Skin of body (tissue), 2 donors: ENCODE measurements around the gene VARS2. TPM values are rescaled to one million over a fixed set of nuclear protein-coding genes. Genes with fewer than 3 reads are reported as not detected.
A peak's percentile ranks its signal among the peaks of the same experiment; 100 is the strongest.
"Not testable (repeated sequence)": the region's sequence is repeated elsewhere in the genome, so short reads cannot be mapped to it uniquely, and the experiment has no call there.

Source experiments
- DNase-seq: peaks from one replicate; lab custom pipeline; 2025; lab: John Stamatoyannopoulos, UW
- total RNA-seq: library from RNA; depleted of rRNA; stranded (reverse); fragments of >200 nt; gene quantifications from one replicate; pipeline ENCODE4 v1.2.3, GENCODE V29; 2014

Gene VARS2
- total RNA-seq, 1 donor from 2014 or later = 11.8 TPM

- DNase-seq = no peak
Measured at GRCh38 chr6:30898750-30899360, 15.2 kb upstream of the VARS2 start.

- no peak for DNase-seq
Measured at GRCh38 chr6:30900863-30901417, 13.1 kb upstream of the VARS2 start.

DNA sequence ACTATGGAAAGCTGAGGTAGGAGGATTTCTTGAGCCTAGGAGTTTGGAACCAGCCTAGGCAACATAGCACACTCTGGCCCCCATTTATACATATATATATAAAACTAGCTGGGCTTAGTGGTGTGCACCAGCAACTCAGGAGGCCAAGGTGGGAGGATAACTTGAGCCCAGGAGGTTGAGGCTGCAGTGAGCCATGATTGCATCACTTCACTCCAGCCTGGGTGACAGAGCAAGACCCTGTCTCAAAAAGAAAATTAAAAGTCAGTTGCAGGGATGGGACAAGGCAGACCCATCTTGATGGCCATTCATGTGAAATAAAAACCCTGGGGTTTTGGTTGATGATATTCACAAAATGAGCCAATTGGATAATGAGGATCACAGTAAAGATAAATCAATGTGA lies 12.6 kb upstream of the VARS2 start:
- no peak for DNase-seq

DNA sequence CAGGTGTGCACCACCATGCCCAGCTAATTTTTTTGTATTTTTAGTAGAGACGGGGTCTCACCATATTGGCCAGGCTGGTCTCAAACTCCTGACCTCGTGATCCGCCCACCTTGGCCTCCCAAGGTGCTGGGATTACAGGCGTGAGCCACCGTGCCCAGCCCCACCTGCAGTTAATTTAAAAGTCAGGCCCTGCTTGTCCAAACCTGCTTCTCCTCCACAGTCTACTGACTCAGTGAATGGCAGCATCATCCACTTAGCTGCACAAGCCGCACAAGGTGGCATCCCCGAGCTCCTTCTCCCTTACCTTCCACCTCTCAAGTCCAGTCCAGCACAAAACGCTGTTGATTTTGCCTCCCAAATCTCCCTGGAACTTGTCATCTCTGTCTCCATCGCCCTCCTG lies 11.8 kb upstream of the VARS2 start:
- DNase-seq = not testable (repeated sequence)

DNA sequence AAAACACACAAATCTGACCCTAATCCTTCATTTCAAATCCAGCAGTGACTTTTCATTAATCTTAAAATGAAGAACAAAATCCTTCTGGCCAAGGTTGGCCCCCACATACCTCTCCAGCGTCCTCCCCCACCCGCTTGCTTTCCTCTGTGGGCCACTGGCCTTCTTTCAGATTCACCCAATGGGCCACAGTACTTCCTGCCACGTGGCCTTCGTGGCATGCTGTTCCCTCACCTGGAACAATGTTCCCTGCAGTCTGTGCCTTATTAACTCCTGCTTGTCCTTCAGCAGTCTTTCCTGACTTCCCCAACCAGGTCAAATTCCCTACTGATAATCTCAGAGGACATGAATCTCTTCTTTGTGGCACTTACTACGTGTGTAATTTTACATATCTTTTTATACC lies 11.3 kb upstream of the VARS2 start:
- no peak for DNase-seq

- DNase-seq = no peak
Measured at GRCh38 chr6:30903236-30903635, 10.8 kb upstream of the VARS2 start.

- DNase-seq = not testable (repeated sequence)
Measured at GRCh38 chr6:30907290-30907757, 6.7 kb upstream of the VARS2 start.

GRCh38 chr6:30907758-30908591 lies 6.1 kb upstream of the VARS2 start, which contains the start of gene GTF2H4:
Gene GTF2H4 (plus strand): TSS chr6:30908207.
- DNase-seq = peak; percentile 99

DNA sequence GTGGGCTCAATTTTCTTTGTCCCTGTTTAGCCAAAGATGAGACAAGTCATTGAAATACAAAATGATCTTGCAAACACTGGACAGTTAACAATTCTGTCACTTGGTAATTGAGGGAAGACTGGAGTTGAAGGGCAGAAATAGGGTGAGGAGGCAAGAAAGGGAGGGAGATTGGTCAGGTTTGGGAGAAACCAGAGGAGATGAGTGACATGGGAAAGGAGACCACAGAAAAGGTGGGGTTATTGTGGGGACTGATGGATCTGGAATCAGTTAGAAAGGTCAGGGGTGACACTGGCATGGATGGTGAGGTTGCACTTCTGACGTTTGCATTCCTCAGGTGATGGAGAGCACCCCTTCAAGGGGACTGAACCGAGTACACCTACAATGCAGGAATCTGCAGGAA lies 5.3 kb upstream of the VARS2 start:
- no peak for DNase-seq

GRCh38 chr6:30910473-30910872 lies 3.6 kb upstream of the VARS2 start:
- not testable (repeated sequence) for DNase-seq

- DNase-seq = no peak
Measured at GRCh38 chr6:30912746-30913520, 1.1 kb upstream of the VARS2 start.

- DNase-seq = no peak
Measured at GRCh38 chr6:30913721-30914075, 340 bp upstream of the VARS2 start.

DNA sequence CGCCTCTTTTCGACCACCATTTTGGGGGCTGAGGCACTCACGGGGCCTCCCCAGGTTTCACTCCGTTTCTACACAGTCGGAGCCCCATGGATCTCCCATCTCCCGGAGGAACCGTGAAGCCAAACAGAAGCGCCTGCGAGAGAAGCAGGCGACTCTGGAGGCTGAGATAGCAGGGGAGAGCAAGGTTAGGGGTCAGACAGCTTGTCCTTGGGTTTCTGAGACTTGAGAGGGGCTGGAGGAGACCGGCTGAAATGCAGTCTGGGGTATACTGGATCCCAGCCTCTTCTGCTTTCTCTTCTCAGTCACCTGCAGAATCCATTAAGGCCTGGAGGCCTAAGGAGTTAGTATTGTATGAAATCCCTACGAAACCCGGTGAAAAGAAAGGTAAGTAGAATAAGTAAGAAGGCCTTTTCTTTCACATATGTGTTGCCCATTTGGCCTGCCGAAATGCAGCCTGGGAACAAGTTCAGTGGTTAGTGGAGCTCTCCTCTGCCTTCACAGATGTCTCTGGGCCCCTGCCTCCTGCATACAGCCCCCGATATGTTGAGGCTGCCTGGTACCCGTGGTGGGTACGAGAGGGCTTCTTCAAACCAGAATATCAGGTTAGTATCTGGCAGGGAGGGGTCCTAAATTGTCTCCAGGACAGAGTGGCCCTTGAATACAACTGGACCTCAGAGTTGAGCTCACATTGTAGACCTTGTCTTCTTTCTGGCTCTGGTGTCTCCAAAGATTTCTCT lies 984 bp downstream of the VARS2 start:
- no peak for DNase-seq

- DNase-seq = peak; percentile 35
Measured at GRCh38 chr6:30915591-30915946, 1.5 kb downstream of the VARS2 start.

- no peak for DNase-seq
Measured at GRCh38 chr6:30917041-30917440, 3.0 kb downstream of the VARS2 start.

DNA sequence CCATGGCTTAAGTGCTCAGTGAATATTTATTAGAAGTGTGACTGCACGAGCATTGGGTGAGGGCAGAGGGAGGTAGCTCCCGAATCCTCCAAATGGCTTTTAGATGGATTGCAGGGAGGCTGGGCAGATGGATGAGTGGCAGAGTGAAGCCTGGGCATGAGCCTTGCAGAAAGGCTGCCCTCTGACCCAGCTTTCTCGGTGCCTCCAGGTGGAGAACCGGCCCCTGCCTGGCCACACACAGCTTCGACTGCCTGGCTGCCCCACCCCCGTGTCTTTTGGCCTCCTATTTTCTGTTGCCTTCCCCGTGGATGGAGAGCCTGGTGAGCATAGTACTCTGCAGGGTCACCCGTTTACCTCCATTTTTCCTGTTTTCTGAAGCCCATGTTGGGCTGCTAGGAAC lies 3.4 kb downstream of the VARS2 start:
- DNase-seq = no peak

DNA sequence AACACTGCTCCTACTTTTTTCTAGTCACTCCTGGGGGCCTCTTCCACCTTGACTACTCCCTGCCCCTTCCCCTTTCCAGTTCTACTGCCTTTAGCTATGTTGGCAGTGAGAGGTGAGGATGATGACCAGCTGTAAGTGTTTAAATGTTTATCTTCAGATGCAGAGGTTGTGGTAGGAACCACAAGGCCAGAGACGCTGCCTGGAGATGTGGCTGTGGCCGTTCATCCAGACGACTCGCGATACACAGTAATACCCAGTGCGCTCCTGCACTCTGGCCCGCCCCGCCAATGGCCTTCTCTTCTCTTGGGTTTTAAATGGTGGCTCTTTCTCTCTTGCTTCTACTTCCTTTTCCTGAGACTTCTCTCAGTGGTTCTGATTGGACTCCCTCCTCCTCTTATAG lies 4.6 kb downstream of the VARS2 start:
- DNase-seq = no peak

GRCh38 chr6:30922447-30922852 lies 8.4 kb downstream of the VARS2 start:
- no peak for DNase-seq

DNA sequence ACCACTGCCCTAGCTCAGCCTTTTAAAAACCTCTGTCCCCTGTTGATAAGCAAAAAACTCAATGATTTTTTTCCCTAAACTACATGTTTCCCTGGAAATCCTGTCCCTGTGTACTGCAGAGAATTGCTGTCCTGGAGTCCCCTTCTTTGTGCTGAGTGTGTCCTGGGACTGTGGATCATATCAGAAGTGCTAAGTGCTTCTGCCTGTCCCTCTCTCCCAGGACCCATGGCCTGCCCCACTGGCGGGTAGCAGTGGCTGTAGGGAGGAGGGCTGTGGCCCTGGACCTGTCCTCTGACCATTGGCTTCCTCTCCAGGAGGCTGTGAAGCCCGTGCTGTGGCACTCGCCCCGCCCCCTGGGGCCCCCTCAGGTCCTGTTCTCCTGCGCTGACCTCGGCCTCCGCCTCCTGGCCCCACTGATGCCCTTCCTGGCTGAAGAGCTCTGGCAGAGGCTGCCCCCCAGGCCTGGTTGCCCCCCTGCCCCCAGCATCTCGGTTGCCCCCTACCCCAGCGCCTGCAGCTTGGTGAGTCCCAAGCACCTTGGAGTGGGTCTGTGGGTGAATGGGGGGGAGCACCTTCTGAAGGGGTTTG lies 10.1 kb downstream of the VARS2 start:
- not testable (repeated sequence) for DNase-seq

- DNase-seq = no peak
Measured at GRCh38 chr6:30926644-30927043, 12.6 kb downstream of the VARS2 start.

- DNase-seq = not testable (repeated sequence)
Measured at GRCh38 chr6:30927080-30927479, 13.0 kb downstream of the VARS2 start.
